ENCODE data around the gene RAD51B.
"Not testable (repeated sequence)": the region's sequence is repeated elsewhere in the genome, so short reads cannot be mapped to it uniquely, and the experiment has no call there.

Gene RAD51B

DNA sequence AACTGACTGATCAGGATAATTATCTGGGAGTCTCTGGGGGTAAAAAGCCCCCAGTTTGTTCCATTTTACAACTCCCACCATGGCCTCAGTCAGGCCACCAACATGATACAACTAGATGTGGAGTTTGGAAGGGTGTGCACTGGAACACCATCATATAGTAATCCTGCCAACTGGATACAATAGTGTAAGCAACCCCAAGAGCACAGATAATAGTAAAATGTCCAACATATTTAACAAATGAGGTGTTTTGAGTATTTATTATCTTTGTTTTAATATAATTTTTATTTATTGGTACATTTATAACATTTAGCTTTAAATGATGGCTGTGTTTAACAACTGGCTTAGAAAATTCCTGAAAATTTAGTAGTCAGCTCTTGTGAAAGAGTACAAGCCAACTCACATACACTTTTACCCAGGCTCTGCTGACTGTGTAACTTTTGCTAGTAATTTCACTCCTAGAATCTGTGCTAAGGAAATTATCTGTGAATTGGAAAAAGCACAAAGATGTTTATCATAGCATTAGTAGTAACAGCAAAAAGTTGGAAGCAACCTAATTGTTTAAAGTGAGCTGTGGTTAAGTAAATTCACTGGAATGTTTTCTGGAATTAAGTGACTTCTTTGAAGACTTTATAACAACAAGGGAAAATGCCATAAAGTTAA is 196.8 kb downstream of the RAD51B start:
- TF ChIP-seq, protein P1, sequence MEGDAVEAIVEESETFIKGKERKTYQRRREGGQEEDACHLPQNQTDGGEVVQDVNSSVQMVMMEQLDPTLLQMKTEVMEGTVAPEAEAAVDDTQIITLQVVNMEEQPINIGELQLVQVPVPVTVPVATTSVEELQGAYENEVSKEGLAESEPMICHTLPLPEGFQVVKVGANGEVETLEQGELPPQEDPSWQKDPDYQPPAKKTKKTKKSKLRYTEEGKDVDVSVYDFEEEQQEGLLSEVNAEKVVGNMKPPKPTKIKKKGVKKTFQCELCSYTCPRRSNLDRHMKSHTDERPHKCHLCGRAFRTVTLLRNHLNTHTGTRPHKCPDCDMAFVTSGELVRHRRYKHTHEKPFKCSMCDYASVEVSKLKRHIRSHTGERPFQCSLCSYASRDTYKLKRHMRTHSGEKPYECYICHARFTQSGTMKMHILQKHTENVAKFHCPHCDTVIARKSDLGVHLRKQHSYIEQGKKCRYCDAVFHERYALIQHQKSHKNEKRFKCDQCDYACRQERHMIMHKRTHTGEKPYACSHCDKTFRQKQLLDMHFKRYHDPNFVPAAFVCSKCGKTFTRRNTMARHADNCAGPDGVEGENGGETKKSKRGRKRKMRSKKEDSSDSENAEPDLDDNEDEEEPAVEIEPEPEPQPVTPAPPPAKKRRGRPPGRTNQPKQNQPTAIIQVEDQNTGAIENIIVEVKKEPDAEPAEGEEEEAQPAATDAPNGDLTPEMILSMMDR (IDR thresholded peaks at IDR 0.05; ENCODE audit: low read depth, low read length, missing control alignments) = no peak
- DNase-seq (ENCODE audit: low read depth) = no peak

DNA sequence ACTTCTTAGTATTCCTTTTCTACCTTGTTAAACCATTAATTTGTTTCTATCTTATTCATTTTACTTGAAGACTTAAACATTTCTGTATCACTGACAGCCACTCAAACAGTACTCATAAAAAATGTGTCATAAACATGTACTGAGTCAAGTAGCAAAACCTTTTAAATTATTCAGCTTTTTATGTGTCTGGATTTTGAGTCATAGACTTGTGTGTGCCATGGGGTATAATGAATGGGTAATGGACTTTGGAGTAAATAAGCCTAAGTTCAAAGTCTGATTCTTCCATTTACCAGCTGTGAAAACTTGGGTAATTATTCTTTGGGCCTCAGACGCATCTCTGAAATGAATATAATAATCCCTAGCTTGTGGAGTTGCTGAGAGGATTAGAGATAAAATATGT is 199.0 kb downstream of the RAD51B start:
- no peak for DNase-seq (ENCODE audit: low read depth)
- no peak overlapping the region for H3K4me3 ChIP-seq (ENCODE audit: low read depth, low read length)
- TF ChIP-seq, protein P1 (IDR thresholded peaks at IDR 0.05; ENCODE audit: low read depth, low read length, missing control alignments) = no peak

More for the DNA sequence above, 196.8 kb downstream of the RAD51B start:
- H3K4me3 ChIP-seq (ENCODE audit: low read depth, low read length) = no peak overlapping the region

DNA sequence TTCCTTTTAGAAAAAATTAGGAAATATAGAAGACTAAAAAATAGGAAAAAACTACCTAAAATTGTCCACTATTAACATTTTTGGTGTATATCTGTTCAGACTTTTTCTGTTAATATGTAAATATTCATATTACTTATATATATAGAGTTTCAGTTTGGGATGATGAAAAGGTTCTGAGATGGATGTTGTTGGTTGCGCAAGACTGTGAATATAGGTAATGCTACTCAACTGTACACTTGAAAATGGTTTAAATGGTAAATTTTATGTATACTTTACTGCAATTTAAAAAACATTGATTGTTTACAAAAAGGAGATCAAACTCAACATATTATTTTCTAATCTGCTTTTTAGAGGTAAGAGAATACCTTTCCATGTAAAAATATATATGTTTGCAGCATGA is 200.9 kb downstream of the RAD51B start:
- TF ChIP-seq, protein P1 (IDR thresholded peaks at IDR 0.05; ENCODE audit: low read depth, low read length, missing control alignments) = no peak
- no peak overlapping the region for H3K4me3 ChIP-seq (ENCODE audit: low read depth, low read length)
- no peak for DNase-seq (ENCODE audit: low read depth)

DNA sequence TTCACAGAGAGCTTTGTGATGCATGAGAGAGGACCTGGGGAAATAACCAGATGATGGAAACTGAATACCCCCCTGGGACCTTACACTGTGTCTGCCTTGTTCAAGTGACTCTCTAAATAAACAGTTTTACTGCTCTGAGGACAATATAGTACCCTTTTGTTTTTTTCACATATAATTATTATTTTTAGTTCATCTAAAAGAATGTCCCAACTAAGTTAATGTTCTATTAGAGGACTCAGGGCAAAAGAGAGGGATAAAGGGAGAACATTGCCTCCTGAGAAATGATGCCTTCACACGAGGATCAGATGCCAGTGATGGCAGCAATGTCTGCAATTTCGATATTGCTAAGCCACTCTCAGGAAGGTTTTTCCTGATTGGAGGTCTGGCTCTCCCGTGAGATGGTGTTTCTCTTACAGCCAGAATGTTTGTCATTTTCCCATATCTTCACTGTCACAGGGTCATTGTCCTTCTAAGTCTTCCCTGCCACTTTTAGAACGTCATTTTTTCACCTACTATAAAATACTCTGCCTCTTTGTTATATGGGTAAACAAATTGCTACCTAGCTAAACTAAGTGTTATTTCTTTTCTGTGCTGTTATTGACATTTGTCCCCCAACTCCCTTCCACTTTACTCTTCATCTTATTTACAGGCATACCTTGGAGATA is 201.6 kb downstream of the RAD51B start:
- TF ChIP-seq, protein P1 (IDR thresholded peaks at IDR 0.05; ENCODE audit: low read depth, low read length, missing control alignments) = no peak
- DNase-seq (ENCODE audit: low read depth) = no peak
- H3K4me3 ChIP-seq (ENCODE audit: low read depth, low read length) = no peak overlapping the region

DNA sequence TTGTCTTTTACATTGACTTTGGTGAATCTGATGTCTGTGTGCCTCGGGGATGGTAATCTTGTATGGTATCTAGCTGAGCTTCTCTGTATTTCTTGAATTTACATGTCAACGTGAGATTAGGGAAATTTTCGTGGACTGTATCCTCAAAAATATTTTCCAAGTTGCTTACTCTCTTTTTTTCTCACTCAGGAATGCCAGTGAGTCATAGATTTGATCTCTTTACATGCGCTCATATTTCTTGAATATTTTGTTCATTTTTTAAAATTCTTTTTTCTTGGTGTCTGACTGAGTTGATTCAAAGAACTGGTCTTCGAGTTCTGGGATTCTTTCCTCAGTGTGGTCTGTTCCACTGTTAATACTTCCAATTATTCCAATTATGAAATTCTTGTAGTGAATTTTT is 207.7 kb downstream of the RAD51B start:
- H3K4me3 ChIP-seq (ENCODE audit: low read depth, low read length) = no peak overlapping the region
- TF ChIP-seq, protein P1 (IDR thresholded peaks at IDR 0.05; ENCODE audit: low read depth, low read length, missing control alignments) = no peak
- no peak for DNase-seq (ENCODE audit: low read depth)

DNA sequence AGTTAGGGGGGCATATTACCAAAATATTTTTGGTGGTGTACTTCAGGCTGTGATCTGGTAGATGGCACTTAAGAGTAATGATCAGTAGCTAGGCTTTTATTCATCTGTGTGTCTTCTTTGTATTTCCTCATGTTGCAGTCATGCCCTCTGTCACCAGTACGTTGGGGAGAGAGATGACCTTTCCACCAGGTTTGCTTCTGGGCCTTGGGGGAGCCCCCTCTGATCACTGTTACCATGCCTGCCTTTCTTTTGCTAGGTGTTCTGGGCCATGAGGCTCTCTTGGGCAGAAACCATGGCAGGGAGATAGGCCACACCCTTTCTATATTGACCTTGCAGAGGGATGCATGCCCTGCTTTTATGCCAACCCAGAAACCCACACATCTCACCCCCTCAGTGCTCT is 208.5 kb downstream of the RAD51B start:
- no peak for DNase-seq (ENCODE audit: low read depth)
- no peak overlapping the region for H3K4me3 ChIP-seq (ENCODE audit: low read depth, low read length)
- TF ChIP-seq, protein P1 (IDR thresholded peaks at IDR 0.05; ENCODE audit: low read depth, low read length, missing control alignments) = no peak

DNA sequence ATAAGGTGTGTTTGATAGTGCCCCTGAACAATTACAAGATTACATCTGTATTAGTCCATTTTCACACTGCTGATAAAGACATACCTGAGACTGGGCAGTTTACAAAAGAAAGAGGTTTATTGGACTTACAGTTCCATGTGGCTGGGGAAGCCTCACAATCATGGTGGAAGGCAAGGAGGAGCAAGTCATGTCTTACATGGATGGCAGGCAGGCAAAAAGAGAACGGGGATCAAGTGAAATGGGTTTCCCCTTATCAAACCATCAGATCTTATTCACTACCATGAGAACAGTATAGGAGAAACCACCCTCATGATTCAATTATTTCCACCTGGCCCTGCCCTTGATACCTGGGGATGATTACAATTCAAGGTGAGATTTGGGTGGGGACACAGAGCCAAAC is 211.4 kb downstream of the RAD51B start:
- not testable (repeated sequence) for DNase-seq (ENCODE audit: low read depth); H3K4me3 ChIP-seq (ENCODE audit: low read depth, low read length)
